NCI-H2029 (cell line): ENCODE data around the gene AGAP1.
A peak's percentile ranks its signal among the peaks of the same experiment; 100 is the strongest.

Experiments used
- DNase-seq: peaks from one replicate; lab custom pipeline; 2025; lab: John Stamatoyannopoulos, UW

AGAP1 gene

DNA sequence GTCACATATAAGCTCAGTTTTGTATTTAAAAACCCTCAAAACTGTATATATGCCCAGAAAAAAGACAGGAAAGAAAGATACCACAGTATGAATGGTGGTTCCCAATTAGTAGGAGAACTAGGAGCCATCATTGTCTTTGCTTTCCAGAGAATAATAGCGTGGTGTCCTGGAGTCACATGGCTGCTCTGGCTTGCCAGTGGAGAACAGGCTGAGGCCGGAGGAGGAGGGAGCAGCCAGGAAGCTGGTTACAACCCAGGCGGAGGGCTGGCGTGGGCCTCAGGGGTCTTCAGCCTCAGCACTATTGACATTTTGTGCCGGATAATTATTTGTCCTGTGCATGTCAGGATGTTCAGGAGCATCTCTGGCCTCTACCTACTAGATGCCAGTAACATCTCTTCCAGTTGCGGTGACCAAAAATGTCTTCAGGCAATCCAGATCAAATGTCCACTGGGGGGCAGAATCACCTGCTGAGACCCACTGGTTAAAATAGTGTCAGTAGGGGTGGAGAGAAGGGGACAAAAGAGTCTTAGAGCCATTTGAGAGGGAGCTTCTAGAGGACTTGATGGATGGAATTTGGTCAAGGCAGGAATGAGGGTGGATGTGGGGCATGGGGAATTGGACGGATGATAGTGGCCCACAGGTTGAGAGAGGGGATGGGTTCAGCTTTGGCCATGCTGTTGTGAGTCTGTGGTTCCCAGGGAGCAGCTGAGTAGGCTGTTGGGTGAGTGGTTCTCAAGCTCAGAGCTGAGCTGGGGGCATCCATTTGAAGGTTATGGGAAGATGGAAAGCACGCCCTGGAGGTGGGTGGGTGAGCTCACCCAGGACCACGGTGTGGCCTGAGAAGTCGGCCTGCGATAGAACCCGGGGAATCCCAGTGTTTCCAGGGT is 144.9 kb downstream of the AGAP1 start:
- no peak for DNase-seq

- DNase-seq: peak; percentile 55
These were observed 145.6 kb downstream of the AGAP1 start for GRCh38 chr2:235639428-235639773.

DNA sequence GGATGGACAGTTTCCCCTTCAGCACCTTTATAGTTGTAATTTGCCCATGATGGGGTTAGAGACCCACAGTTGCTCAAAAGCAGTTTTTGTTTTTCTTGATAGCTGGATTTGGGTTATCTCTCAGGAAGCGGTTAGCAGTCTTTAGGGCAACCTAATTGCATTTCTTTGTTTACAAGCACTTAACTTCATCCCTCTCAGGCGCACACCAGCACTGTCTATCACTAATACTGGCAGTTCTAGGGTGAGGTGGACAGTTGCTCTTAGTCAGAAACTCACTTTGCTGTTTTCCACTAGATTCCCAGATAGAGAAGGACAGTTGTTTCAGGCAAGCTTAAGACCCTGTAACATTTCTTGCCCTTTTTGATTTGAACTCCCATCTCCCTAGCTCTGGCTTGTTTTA is 146.0 kb downstream of the AGAP1 start:
- DNase-seq: no peak

DNA sequence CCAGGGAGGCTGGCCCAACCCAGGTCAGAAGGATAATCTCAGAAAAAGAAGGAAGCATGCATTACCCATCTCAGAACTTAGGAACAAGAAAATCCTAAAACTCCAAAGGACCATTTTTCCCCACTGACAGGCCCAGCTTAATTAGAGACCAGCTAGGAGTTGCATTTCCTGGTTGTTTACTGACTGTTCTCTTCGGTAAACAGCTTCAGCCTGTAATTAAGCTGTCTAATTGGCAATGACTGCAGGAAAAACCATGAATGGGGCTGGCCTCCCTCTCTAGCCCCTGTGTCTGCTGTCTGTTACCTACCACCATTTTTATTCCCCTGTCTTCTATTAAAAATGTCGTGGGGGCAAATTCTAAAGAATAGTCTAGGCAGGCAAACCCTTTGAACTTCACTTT is 146.5 kb downstream of the AGAP1 start:
- no peak for DNase-seq

DNA sequence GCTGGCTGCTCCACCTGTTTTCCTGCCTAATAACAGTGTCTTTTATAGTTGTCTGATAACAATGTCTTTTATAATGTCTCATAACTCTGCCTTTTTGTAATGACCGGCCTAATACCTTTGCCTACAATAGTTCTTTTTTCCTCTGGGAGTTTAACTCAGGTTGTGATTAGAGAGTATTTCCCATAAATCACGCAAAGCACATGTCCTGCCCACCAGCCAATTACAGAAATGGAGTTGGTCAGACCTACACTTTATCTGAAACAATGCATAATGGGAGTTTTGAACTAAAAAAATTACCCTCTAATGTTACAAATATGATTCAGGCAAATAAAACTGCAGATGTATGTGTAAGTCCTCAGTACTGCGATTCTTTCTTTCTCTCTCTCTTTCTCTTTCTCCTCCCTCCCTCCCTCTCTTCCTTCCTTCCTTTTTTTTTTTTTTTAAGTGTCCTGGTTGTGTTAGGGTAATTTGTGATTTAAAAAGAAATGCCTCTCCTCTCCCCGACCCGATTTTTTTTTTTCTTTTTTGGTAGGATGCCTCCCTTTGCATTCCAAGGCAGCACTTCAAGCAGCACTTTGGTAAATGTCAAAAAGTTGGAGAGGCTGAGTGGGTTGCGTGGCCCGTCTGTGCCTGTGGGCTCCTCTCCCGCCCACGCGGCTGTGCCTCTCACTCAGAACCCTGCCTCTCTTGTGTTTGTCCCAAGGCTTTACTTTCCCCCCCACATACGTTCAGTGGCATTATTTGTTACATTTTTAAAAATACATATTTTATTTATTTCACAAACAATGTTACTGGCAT is 147.3 kb downstream of the AGAP1 start:
- no peak for DNase-seq

DNA sequence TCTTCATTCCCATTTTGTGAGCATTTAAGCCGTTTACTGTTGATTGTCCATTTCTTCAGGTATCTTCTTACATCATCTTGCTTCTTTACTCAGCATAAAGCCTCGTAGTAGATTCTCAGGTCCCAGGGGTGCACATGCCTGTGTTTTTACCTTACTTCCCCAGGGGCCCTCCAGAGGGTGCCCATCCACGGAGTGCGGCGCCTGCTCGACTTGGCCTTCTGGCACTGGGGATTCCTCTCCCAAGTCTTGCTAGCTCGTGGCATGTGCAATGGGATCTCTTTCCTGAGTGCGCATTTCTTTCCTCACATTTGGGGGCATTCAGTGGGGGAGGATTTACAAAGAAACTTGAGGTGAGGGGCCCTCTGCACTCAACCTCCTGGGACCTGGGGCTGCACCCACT is 148.1 kb downstream of the AGAP1 start:
- no peak for DNase-seq

GRCh38 chr2:235642446-235643098 is 148.7 kb downstream of the AGAP1 start:
- DNase-seq: no peak

DNA sequence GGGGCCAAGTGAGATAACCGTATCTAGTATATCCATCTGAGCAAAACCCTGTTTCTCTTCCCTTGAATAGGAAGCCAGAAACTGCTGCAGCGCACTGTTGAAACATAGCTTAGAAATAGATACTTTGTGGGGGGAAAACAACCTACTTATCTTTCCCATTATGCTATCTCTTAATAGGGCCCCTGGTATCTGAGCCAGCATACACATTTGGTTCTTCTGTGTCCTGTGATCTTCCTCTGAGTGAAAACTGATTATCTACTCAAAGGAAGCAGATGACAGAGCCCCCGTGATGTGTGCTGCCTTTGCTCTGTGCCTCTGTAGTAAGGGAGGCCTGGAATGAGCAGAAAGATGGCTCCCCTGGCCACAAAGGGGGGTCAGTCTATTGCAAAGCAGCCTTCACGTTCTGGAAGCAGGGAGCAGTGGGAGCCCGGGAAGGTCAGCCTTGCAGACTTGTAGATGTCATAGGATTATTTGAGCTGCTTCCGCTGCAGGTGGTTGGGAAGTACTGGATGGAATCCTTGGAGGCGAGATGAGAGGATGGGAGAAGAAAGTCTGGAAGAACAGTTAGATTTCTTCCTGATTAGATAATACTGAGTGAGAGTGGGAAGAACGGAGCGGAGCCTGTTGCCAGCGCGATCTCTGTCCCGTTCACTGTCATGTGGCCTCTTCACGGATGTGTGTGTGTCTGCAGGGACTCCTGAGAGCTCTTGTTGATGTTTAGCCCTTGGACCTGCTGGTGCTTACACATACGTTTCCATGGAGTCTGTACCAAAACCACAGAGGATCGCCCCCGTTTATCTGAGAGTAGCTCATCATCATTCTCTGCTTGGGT is 150.1 kb downstream of the AGAP1 start:
- no peak for DNase-seq

GRCh38 chr2:235647264-235647663 is 153.4 kb downstream of the AGAP1 start:
- no peak for DNase-seq

GRCh38 chr2:235647877-235648276 is 154.0 kb downstream of the AGAP1 start:
- DNase-seq: no peak

GRCh38 chr2:235649418-235649817 is 155.6 kb downstream of the AGAP1 start:
- DNase-seq: no peak

DNA sequence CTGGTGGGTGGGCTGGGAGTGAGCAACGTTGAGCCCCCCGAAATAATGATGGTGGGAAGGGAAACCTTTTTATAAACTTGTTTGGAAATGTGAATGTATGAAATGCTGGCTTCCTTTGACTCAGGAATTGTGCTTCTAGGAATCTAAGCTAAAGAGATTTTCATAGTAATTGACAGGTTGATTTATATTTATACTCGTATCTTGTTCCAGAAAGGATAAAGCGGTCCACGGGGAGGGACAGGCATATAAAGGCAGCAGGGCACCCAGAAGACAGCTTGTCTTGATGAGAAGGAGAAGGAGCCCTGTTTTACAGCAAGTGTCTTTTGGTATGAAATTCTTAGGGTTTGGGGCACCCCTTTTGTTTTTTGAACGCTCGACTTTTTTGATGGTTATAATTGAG is 157.8 kb downstream of the AGAP1 start:
- no peak for DNase-seq

GRCh38 chr2:235654103-235654813 is 160.4 kb downstream of the AGAP1 start:
- no peak for DNase-seq

DNA sequence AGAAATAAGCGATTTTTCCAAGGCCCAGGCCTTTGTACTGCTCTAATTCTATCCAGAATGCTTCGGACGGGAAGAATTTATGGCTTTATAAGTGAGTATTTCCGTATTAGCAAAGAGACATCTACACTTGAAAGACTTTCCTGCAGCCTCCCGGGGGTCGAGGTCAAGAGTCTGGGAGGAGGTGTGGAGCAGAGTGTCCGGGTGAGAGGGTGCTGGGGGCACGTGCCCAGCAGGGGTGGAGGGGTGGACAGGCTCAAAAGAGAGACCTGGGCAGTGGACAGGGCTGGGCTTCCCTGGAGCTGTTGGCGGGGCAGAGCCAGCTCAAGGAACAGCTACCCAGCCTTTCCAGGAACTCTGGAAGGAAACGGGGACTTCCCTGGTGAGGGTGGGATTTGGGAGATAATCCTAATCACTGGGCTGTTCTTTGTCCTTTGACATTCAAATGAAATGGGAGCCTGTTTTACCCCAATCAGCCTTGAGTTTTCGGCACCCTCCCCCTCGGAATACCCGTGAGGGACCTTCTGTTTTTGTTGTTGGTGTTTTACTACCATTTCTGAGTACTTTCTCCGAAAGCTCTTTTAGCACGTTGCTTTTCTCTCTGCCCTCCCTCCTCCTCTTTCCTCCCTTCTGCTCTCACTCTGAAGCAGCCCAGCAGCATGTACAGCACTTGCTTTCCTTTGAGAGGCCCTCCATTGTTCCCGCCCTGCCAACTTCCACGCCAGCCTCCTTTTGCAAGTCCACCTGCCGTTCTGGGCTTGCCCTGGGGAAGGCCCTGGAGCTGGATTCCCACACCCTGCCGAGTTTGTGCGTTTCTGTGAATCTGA is 164.7 kb downstream of the AGAP1 start:
- DNase-seq: peak; percentile 18

- DNase-seq: no peak
These were observed 166.0 kb downstream of the AGAP1 start for GRCh38 chr2:235659767-235660322.

- no peak for DNase-seq
These were observed 166.7 kb downstream of the AGAP1 start for GRCh38 chr2:235660484-235661082.

DNA sequence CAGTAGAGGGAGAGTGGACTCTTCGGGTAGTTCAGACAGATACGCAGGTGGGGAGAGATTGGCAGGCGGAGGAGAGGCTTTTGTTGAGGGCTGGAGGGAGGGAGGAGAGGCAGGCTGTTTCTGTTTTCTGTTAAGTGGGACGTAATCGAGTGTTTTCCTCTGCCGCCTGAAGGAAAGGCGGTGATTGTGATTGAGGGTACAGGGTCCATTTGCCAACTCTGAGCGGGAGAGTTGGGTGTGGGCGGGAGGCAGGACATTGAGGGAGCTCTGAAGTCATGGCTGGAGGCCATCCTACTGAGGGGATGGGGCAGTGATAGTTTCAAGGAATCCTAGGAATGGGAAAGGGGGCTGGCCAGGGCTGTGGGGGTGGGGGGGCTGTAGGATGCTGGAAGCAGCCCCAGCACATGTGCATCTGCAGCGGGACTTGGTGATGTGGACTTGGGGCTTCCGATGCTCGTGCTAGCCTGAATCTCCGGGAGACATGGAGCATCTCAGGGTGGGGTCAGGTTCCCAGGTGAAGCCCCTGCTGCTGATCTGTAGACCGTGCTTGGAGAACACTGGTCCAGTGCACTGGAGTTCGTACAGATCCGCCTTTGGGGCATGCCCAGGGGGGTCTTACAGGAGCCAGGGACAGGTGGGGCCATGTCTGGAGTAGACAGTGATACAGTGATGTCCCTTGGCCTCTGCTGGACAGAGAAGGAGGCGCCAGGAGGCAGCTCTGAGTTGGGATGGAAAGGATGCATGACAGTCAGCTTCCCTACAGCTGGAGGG is 167.5 kb downstream of the AGAP1 start:
- DNase-seq: no peak

GRCh38 chr2:235661952-235662351 is 168.1 kb downstream of the AGAP1 start:
- DNase-seq: no peak

GRCh38 chr2:235663875-235664274 is 170.0 kb downstream of the AGAP1 start:
- DNase-seq: no peak
